NCI-H2196 treated with DMSO at 0.1 percent for 48 hours (cell line): ENCODE measurements around the gene PGF.

Experiments
- DNase-seq: peaks from one replicate; lab custom pipeline; 2025; ENCODE audit not compliant: unreplicated experiment; lab: John Stamatoyannopoulos, UW

Gene PGF

DNA sequence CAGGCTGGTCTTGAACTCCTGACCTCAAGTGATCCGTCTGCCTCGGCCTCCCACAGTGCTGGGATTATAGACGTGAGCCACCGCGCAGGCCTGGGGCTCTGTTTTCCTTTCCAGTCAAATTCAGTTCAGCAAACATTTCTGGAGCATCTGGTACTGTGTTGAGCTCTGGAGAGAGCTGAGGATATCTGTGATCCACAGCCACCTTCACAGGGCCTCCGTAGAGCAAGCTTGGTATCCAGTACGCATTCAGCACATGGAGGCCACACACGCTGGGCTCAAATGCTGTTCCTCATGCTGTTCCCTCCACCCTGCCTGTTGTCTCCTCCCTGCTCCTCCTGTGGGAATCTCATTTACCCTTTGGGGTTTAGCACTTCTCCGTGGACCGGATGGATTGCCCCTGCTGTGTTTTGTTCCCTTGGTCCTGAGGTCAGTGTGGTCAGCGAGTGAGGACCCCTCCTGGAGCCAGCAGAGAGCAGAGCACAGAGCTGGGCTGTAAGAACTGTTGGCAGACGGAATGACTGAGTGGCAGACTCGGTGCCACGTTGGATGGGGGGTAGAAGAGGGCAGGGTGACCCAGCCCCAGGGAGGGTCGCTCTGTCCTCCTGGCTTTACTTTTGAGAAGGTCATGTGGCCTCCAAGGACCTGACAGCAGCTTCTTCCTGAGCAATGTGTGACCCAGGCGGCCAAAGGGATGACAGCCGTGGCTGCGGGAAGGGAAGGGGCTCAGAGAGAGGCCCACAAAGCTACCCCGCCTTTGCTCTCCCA lies 33.2 kb downstream of the PGF start:
- DNase-seq, result no peak

- no peak for DNase-seq
Observed at GRCh38 chr14:74921053-74921620, 34.3 kb downstream of the PGF start.

DNA sequence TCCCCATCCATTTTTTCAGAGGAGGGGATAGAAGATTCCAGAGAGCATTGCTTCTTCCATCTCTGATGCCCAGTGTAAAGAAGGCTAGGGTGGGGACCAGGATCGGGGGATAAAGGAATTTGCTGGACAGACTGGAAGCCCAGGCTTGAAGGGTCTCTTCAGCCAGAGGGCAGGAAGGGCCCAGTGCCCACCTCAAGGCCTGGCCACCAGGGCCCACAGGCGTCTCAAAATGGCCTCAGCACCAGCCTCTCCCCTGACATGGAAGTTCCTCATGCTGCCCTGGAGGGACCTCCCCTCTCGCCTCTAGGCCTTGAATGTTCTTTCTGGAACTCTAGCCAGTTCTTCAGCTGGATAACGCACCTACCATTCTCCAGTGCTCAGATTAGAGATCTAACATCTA lies 35.1 kb downstream of the PGF start:
- no peak for DNase-seq

DNA sequence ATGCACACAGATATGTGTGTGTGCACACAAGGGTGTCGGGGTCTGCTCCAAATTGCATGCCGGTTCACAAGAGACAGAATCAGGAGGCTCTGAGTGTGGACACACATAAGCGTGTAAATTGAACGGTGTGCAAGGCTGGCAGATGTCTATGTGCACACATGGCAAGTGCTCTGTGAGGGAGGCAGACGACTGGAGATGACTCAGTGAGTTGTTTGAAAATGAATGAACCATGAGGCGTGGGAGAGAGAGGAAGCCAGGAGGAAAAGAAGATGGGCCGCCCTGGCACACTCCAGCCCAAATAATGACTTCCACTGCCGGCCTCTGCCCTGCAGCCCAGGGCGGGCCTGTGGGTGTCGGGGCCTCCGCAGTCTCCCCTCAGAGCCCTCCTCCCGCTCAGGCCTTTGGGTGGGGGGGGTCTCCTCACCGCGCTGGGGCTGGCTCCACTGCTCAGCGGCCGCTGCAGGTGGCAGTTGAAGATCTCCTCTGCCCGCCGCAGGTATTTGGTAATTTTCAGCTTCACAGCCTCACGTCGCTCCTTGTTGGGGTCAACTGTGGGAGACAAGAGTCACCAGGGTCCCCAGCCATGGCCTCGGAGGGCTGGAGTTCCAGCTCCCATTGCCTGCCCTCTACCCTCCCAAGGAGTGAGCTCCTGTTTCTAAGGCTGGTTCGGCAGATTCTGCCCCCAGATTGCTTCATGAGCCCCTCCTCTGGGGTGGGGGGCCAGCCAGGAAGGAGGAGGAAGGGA lies 35.8 kb downstream of the PGF start:
- DNase-seq, result no peak

DNA sequence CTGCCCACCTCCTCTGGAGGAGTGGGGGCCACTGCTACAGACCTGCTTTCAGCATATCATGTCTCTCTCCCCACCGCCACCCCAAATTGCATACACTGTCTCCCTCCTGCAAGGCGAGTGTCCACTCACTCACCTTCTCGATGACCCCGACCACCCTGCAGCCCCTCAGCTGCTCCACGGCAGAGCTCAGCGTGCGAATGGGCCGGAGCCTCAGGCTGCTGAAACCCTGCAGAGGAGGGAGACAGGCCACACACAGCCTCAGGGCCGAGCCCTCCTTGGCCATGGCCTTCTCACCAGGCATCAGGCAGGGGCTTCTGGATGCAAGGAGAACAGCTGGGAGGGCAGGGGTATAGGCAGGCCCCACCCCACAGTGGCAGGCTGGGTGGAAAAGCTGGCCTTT lies 37.0 kb downstream of the PGF start:
- DNase-seq, result no peak

DNA sequence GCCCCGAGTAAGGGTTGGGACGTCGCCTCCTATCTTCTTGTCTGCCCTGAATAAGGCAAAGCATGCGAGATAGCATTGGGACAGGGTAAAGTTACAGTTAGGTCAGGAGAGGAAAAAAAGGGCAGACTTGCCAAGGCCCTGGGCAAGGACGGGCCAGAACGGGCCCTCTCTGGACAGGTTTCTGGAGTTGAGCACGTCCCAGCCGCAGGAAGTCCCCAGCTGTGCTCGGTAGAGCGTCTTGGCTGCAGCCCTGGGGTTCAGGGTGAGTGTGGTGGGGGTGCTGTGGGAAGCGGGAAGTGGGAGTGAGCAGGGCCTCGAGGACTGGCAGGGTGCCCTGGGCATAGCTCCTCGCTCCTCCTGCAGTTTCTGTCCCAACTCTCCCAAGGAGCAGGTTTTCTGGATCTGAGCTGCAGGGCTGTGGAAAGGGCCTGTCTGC lies 37.7 kb downstream of the PGF start:
- no peak for DNase-seq

- no peak for DNase-seq
Observed at GRCh38 chr14:74917178-74917543, 38.2 kb downstream of the PGF start.

GRCh38 chr14:74915826-74916225 lies 39.6 kb downstream of the PGF start:
- no peak for DNase-seq

- DNase-seq, result no peak
Observed at GRCh38 chr14:74915426-74915825, 40.0 kb downstream of the PGF start.

DNA sequence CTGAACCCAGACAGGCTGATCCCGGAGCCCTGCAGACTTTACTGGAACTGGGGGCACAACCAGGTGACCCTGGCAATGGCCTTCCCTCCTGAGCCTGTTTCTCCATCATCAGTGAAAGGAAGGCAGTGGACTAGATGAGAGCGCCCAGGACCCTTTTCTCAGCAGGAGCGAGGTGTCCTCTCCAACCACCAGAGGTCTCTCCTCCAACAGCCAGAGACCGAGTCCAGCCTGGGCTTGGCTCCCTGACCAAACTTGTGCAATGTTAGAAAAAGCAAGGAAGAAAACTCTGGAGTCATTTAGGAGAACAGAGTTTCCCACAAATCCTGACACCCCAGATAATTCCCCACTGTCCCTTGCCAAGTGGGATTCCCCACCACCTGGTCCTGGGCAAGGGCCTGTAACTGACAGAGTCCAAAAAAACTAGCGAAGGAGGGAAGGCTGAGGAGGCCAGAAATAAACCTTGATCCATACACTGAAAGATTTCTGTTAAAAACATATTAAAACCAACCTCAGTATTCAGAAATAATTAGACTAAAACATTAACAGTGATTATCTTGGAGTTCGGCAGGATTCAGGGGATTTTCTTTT lies 41.3 kb downstream of the PGF start:
- no peak for DNase-seq

DNA sequence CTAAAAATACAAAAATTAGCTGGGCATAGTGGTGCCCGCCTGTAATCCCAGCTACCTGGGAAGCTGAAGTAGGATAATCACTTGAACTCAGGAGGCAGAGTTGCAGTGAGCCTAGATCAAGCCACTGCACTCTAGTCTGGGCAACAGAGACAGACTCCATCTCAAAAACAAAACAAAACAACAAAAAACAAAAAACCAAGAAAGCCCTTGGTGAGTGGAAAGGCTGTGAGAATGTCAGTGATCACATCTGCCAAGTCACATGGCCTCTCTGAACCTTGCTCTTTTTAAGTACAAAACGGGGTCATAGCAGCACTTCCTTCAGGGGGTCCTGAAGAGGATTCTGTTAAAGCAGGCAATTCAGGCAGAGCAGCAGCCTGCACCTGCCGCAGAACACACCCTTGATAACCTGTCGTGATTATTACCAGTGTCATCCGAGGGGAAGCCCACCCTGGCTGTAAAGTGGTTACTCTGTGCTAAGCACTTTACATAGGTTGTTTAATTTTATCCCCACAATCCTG lies 41.9 kb downstream of the PGF start:
- DNase-seq, result no peak

DNA sequence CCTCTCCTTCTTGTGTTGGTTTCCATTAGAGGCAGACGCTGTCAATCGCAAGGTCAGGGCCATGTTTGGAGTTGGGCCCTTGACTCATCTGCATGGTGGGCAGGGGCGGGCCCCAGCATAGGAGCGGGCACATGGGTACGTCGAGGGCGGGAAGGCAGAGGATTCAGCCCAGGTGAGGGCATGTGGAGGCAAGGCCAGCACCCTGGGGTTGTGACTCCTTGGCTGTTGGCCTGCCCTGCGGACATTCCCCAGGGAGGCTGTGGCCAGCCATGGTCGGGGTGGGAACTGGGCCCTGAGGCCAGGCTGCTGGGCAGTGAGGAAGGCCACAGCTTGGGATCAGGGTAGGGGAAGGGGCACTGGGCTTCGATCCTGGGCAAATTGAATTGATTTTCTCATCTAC lies 42.6 kb downstream of the PGF start:
- no peak for DNase-seq

- DNase-seq, result no peak
Observed at GRCh38 chr14:74912111-74912510, 43.3 kb downstream of the PGF start.

GRCh38 chr14:74911704-74912103 lies 43.7 kb downstream of the PGF start:
- DNase-seq, result no peak

DNA sequence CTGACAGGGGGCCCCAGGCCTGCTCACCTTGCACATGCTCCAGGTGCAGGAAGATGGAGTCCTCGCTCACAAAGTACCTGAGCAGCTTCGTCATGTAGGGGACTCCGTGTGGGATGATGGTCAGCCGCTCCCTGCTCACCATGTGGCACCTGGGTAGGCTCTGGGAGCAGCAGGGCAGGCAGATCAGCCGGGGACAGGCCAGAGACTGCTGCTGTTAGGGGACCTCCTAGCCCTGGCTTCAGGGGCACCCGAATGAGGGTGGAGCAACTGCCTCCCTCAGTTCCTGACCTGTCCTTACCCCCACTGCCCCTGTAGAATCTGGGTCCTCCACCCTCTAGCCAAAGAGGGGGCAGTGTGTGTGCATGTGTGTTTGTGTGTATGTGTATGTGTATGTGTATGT lies 44.2 kb downstream of the PGF start:
- no peak for DNase-seq

DNA sequence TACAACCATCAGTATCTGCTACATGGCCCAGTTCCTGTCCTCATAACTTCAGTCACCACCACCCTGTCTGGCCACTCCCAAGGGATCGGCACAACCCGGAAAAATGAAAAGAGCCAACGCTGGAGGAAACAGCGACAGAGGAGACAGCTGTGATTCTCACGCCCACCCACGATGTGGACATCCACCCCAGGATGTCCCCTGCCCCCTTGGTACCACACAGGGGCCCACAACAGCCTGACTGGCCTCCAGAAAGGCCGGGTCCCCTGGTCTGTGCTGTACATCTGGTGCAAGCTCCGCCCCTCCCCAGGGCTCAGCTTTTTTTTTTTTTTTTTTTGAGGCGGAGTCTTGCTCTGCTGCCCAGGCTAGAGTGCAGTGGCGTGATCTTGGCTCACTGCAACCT lies 44.8 kb downstream of the PGF start:
- no peak for DNase-seq

DNA sequence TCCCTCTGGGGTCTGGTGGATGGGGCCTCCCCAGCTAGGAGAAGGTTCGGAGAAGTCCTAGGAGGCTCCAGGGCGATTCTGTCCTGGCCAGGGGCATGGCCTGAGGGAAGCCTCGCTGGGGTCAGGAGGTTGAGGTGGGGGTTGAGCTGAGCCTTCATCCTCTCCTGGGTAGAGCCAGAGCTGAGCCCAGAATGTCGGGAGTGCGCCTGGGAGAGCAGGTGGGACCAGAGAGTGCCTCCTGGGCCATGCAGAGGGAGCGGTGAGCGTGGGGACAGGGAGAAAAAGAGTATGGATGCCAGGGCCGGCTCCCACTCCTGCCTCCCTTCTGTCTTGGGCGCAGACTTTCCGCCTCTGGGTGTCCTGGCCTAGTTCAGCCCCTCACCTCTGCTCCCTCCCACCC lies 45.5 kb downstream of the PGF start:
- no peak for DNase-seq

DNA sequence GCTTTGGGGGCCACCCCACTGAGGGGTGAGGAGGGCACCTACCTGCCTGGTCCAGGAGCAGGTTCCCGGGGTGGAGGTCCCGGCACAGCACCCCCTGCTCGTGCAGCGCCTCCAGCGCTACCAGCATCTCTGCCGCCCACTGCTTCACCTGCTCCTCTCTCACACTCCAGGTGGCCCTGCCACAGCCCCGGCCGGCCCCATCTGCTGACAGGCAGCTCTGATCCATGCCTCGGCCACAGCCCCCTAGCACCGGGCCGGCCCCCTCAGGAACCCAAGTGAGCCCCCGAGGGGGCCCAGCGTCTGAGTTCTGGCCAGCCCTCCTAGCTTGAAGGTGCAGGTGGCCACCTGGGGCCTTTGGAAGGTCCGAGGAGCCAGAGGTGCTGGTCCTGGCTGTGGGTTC lies 45.9 kb downstream of the PGF start:
- DNase-seq, result no peak

DNA sequence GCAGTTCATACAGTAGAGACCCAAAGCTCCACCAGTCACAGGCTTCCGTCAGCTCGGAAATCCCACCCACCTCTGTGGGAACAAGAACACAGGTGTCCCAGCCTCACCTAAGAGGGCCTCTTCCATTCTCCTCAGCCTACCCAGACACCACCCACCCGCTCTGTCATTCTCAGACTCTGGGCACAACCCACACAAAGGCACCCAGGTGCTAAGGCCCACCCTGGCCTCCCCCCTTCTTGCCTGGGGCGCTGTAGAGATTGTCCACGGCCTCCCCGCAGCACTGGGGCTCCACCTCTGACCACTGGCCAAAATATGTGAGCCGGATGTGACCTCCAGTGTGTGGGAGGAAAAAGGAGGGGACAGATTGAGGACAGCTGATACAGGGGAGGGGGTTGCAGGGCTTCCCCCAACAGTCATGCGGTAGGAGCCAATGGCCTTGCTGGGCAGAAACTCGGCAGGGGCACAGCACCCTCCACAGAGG lies 46.5 kb downstream of the PGF start:
- no peak for DNase-seq

DNA sequence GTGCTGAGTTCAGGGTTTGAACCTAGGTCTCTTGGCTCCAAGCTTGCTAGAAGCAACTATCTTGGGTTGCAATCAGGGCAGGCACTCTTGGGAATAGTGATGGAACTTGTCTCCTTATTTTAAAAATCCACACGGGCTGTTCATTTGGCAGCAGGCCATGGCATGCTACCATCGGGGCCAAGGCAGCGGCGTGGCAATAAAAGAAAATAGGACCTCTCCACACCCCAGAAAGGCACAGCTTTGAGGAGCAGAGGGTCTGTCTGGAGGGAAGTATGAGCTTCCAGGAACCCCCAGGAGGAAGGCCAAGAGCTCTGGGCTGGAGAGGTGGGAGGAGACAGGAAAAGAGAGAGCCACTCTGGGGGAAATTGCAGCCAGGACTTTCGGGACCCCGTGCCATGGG lies 47.7 kb downstream of the PGF start:
- no peak for DNase-seq

- no peak for DNase-seq
Observed at GRCh38 chr14:74906925-74907521, 48.4 kb downstream of the PGF start.
